Mucosa of descending colon (tissue), 3 donors: ENCODE measurements around the gene GSTT2. TPM values are rescaled to one million over a fixed set of nuclear protein-coding genes. Genes with fewer than 3 reads are reported as not detected.
A peak's percentile ranks its signal among the peaks of the same experiment; 100 is the strongest.
"Not testable (repeated sequence)": the region's sequence is repeated elsewhere in the genome, so short reads cannot be mapped to it uniquely, and the experiment has no call there.

ENCODE experiments used
- ATAC-seq: fragments of 200-7000 bp; cut with Tn5 transposase; one replicate; pipeline ENCODE4 v1.9.1; 2020; ENCODE audit warnings: mild to moderate bottlenecking, moderate library complexity
- DNase-seq, 3 donors: peaks; one replicate each; pipeline ENCODE4 v3.0.0-alpha.2; 2020
- H3K36me3 ChIP-seq: fragments of 200-600 bp; one replicate; pipeline ENCODE4 v1.8.0; 2021; ENCODE audit warnings: low read depth, mild to moderate bottlenecking
- H3K4me1 ChIP-seq: fragments of 200-600 bp; one replicate; pipeline ENCODE4 v1.8.0; 2021; ENCODE audit warnings: low read depth, mild to moderate bottlenecking
- H3K4me3 ChIP-seq: fragments of 200-600 bp; one replicate; pipeline ENCODE4 v1.8.0; 2021; ENCODE audit warnings: mild to moderate bottlenecking
- H3K9me3 ChIP-seq: fragments of 200-600 bp; one replicate; pipeline ENCODE4 v1.8.0; 2021; ENCODE audit warnings: mild to moderate bottlenecking
- CTCF ChIP-seq: fragments of 200-600 bp; IDR thresholded peaks from one replicate; pipeline ENCODE4 v1.8.0; 2022; ENCODE audit warnings: antibody characterized with exemption, mild to moderate bottlenecking
- intact Hi-C, 2 donors: fragments of 100-400 bp; cut with DNase I in 1 of 2; cut with micrococcal nuclease in 1 of 2; formaldehyde crosslinking; loops; one replicate each; pipeline versions ENCODE4 v1.11.0 to v1.11.1; 2022; cut with DNase I, micrococcal nuclease
- total RNA-seq, 3 donors: library from RNA; stranded (reverse); fragmentation: NEBNext Ultra II Directional in 2 of 3; extraction: Animal tissue kit (Norgen Biotek cat#: 25700) in 2 of 3; gene quantifications; one replicate each; pipeline versions ENCODE4 v1.2.1 to v1.2.4, GENCODE V29; 2021 to 2023
- donor health status: DM: no; HTN: no; CAD: no; lungs with moderate emphysema.
- donor health status: DM: no; HTN: no; CAD: no.
- donor health status: DM: no; HTN: yes; CAD: no.

Gene GSTT2
- total RNA-seq, 3 donors from 2014 or later = not detected

- H3K4me1 ChIP-seq = no peaks in the 10 kb centered on the region
- TF ChIP-seq CTCF = no peak
- no peaks in the 10 kb centered on the region for H3K36me3 ChIP-seq
- DNase-seq (no peak), ATAC-seq (no peak)
- no peaks in the 10 kb centered on the region for H3K9me3 ChIP-seq
- intact Hi-C loops = no loop called here
- H3K4me3 ChIP-seq = no peak overlapping the region
Observed at GRCh38 chr22:23997092-23997491, 17.2 kb downstream of the GSTT2 start.

- H3K9me3 ChIP-seq, H3K4me3 ChIP-seq, intact Hi-C loops, H3K4me1 ChIP-seq, DNase-seq, ATAC-seq, H3K36me3 ChIP-seq: not testable (repeated sequence)
Observed at GRCh38 chr22:23999779-24000178, 19.8 kb downstream of the GSTT2 start.

GRCh38 chr22:24001314-24001713 is 21.4 kb downstream of the GSTT2 start:
- H3K9me3 ChIP-seq = no peaks in the 10 kb centered on the region
- no peaks in the 10 kb centered on the region for H3K4me1 ChIP-seq
- intact Hi-C loops = no loop called here
- no peak for DNase-seq
- H3K36me3 ChIP-seq = no peaks in the 10 kb centered on the region
- H3K4me3 ChIP-seq = no peak overlapping the region
- ATAC-seq = no peak
- no peak for TF ChIP-seq CTCF

- ATAC-seq = no peak
- Histone ChIP-seq H3K4me3 (no peak overlapping the region), H3K9me3 (no peaks in the 10 kb centered on the region), H3K4me1 (no peaks in the 10 kb centered on the region), H3K36me3 (no peaks in the 10 kb centered on the region)
- no peak for DNase-seq
- intact Hi-C loops = no loop called here
- TF ChIP-seq CTCF = no peak
Observed at GRCh38 chr22:24002272-24002671, 22.3 kb downstream of the GSTT2 start.

GRCh38 chr22:24002851-24003250 is 22.9 kb downstream of the GSTT2 start:
- peak; percentile 42 for ATAC-seq
- TF ChIP-seq CTCF = no peak
- DNase-seq = no peak
- intact Hi-C loops = no loop called here
- H3K4me3 ChIP-seq = no peak overlapping the region
- H3K36me3 ChIP-seq = no peaks in the 10 kb centered on the region
- H3K9me3 ChIP-seq = no peaks in the 10 kb centered on the region
- H3K4me1 ChIP-seq = no peaks in the 10 kb centered on the region

- H3K4me1 ChIP-seq = no peaks in the 10 kb centered on the region
- intact Hi-C loops = no loop called here
- ATAC-seq (no peak), DNase-seq (no peak)
- no peak overlapping the region for H3K4me3 ChIP-seq
- no peak for TF ChIP-seq CTCF
- H3K36me3 ChIP-seq = no peaks in the 10 kb centered on the region
- no peaks in the 10 kb centered on the region for H3K9me3 ChIP-seq
Observed at GRCh38 chr22:24003887-24004286, 24.0 kb downstream of the GSTT2 start.
